Cortex of kidney (tissue), 1 donor: ENCODE measurements around the gene TCF7.
"Not testable (repeated sequence)": the region's sequence is repeated elsewhere in the genome, so short reads cannot be mapped to it uniquely, and the experiment has no call there.

Source experiments
- DNase-seq: peaks from one replicate; lab custom pipeline; 2025; lab: John Stamatoyannopoulos, UW

TCF7 gene

DNA sequence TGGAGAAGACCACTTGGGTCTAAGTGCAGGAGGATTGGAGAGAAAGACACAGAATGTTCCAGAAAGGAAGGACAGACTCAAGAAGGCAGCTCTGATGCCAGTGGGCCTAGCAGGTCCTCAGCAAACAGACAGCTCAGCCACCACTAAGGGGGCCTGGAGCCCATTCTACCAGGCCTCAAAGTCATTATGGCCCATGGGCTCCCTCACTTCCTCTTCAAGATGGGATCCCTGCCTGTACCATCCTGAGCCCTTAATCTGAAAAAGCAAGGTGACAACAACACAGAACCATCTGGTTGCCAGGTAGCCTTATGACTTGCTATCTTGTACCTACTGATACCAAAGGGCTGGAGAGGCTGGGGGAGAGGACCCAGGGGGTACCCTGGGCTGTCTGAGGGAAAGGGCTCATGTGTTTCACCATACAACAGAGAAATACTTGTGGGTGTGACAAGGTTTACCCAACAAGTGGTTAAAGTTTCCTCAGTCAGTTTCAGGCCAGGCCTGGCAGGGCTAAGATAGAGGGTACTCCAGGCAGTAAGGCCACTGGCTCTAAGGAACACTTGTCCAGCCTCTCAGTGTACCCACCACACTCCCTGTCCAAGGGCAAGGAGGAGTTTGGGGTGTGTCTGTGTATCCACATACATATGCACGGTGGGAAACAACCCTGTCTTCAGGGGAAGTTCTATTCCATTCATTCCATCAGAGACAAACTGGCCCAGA lies 30.7 kb downstream of the TCF7 start:
- no peak for DNase-seq

DNA sequence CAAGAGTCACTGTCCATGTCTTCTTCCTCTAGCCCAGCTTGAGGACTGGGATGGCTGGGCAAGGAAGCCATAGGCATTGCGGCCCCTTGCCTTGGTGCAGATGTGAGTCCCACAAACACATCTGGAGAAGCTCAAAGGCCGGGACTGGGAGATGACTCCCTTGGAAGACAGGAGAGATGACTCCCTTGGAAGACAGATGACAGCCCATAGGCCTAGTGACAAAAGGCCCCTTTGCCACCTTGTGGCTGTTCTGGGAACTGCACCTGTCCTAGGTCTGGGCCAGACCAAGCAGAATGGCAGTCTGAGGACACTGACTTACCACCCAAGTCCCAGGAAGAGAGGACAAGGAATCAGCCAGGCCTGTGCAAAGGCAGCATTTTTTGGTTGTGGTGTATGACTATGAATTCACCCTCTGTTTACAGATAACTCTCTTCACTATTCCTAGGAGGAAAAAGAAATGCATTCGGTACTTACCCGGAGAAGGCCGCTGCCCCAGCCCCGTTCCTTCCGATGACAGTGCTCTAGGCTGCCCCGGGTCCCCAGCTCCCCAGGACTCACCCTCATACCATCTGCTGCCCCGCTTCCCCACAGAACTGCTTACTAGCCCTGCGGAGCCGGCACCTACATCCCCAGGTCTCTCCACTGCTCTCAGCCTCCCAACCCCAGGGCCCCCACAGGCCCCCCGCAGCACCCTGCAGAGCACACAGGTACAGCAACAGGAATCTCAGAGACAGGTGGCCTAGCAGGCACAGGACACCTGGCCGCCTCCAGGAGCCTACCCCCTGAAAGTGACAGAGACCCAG lies 31.5 kb downstream of the TCF7 start:
- DNase-seq: no peak

DNA sequence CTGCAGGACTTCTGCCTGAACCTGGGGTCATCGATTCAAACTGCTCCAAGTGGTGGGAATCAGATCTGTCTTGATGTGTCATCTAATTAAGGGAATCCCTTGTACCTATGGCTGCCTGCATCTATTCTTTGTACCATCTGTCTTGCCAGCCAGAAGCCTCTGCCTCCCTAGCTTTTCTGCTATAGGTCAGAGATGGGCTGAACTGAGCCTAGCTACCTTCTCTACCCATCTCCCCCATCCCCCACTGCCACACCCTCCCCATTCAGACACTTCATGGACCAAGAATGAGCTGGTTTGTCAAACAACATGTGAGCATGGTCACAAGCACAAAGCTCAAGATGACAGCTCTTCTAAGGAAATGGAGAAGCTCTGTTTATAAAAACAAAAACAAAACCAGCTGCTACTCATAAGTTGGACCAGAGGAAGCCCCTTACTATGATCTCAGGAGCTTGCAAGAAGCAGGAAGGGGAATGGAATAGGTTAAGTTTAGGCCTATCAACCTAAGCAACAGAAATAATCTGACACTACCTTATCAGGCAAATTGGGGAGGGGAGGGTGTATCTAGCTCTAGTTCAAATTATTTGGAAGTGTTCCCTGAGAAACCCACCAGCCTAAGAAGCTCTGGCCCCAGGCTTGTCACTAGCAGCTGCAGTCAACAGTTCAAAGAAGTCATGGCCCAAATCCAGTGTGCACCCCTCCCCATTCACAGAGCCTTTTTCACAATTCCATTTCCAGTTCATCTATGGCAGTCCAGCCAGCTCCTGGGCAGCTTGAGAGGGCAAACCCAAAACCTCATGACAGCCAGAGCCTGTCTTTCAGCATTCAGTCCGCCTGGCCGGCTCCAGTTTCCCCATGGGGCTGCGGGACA lies 32.4 kb downstream of the TCF7 start:
- DNase-seq: no peak

DNA sequence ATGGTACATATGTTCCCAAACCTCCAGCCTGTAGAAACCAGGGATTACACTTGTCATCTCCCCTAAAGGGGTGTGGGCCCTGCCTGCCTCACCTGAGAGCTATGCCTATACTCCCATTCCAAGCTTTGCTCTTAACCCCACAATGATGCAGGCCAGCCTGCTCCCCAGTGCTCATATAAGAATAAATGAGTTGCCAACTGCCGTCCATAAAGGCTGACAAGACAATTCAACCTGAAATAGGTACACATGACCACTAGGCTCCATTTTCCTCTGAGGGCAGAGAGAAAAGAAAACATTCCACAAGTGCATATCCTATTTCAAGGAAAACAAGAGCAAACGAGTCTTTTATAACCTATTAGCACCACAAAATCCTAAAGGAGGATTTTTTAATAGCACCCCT lies 33.8 kb downstream of the TCF7 start:
- no peak for DNase-seq

DNA sequence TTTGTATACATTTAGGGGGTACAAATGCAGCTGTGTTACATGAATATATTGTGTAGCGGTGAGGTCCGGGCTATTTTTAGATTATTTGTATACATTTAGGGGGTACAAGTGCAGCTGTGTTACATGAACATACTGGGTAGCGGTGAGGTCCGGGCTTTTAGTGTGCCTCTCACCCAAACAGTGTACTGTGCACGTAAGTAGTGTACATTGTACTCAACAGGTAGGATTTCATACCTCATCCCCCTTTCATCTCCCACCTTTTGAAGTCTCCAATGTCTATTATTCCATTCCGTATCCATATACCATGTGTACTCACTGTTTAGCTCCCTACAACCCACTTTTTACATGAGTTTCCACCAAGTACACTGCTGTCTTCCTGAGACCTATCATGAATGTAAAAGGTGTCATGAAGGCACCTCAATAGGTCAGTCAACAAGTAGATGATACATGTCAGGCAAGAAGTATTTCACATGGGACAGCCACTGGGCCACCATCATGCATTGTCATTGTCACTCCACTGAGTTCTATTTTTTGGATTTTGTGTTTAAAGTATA lies 34.6 kb downstream of the TCF7 start:
- DNase-seq: no peak

DNA sequence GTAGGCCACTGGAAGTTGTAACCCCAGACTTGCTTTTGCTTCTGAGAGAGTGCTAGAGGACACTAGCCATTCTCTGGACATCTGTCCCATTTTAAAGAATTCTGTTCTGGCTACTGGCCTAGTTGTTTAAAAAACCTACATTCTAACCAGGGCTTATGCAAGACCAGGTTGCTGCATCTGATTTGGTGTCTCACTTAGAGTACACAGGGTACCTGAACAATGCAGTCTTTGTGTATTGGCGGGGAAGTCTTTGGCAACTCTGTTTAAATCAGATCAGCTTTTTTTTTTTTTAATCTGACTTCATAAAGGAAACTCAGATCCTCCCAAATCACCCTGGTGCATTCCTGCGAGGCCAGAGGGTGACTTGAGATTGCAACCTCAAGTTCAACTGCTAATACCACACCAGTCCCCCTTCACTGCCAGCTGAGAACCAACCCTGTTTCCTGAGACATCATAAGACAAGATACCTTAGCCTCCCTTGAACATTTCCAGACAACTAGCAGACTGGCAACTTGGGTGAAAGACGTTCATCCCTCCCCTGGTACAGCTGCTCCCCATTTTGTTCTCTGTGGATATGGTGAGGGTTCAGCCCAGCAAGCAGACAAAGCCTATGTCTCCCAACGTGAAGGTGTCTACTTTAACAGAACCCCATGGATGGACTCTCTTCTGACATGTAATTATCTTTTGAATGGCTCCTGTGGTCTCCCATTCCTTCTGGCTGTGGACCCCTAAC lies 35.3 kb downstream of the TCF7 start:
- no peak for DNase-seq

DNA sequence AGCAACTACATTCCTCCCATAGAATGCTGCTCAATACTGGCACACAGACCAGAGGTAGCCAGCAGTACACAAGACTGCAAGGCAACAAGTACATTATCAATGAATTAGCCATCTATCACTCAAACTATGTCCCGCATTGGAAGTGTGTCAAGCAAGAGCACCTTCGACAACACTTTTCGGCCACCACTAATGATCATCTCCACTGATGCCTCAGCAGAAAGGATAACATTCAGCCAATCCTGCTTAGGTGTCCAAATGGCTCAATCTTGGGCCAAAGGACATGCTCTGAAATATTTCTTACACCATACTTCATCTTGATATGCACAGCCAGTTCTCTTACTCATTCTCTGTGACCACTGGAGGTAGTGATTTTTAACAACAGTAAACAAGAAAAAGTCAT lies 37.2 kb downstream of the TCF7 start:
- no peak for DNase-seq

DNA sequence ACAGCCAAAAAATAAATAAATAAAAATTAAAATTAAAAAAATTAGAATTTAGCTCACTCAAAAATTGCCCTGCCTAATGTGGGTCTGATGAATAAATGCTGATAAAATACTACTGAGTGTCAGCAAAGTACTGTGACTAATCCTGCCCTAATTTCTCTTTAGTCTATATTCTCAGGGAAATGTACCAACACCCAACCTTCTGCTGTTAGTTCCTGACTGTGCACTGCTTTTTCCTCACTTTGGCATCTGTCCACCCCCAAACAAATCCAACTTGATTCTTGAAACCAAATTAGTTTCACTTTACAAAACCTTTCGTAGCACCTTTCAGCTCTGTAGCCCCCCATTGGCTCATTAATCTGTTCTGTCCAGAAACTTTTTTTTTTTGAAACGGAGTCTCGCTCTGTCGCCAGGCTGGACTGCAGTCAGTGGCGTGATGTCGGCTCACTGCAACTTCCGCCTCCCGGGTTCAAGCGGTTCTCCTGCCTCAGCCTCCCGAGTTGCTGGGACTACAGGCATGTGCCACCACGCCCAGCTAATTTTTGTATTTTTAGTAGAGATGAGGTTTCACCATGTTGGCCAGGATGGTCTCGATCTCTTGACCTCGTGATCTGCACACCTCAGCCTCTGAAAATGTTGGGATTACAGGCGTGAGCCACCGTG lies 37.8 kb downstream of the TCF7 start:
- DNase-seq: not testable (repeated sequence)

DNA sequence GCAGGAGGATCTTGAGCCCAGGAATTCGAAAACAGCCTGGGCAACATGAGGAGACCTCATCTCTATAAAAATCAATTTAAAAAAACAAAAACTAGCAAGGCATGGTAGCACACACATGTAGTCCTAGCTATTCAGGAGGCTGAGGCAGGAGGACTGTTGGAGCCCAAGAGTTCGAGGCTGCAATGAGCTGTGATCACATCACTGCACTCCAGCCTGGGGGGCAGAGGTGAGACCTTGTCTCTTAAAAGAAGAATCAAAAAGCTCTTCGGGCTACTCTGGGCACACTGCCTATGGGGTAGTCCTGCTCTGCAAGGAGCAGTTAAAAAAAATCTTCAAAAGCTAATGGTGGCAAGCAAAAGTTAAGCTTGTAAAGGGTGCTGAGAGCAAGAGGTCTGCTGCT lies 38.8 kb downstream of the TCF7 start:
- no peak for DNase-seq

DNA sequence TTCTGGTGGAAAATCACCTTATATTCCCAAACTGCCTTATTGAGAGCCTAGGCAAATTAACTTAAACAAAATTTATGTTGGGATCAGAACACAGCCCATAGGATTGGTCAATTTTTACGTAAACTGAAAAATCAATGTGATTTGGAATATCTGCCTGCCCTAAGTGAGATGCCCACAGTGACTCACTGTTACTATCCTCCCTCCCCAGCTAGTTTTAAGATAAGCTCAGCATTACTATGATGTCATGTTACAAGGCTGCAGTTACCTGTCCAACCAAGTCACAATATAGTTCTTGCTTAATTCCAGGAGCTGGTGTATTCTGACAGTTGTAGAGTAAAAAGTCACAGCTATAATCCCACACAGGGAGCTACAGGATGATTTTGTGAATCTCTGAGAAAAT lies 39.2 kb downstream of the TCF7 start:
- DNase-seq: no peak

DNA sequence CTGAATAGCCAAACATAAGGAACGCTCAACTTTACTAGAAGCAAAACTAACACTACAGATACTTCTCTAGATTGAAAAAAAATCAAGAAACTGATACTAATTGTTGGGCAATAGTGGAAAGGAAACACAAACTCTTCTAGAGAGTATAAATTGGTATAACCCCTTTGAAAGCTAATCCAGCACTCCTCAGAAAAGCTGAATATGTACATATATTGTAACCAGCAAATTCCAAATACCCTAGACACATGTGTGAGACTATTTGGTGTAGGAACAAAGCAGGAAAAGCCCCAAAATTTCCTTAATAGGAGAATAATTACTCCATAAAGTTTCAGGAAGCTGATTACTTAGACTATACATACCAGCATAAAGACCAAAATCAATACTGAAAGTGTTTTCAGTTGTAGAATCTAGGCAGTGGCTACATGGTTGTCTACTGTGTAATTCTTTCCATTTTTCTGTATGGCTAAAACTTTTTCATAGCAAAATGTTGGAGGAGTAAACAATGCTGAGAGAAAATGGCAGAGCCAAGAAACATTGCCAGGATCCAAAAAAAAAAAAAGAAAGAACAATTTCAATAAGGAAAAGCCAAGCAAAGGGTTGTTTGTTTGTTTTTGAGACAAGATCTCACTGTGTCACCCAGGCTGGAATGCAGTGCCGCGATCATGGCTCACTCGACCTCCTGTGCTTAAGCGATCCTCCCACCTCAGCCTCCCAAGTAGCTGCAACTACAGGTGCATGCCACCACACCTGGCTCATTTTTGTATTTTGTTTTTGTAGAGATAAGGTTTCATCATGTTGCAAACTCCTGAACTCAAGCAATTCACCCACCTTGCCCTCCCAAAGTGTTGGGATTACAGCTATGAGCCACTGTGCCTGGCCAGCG lies 47.3 kb downstream of the TCF7 start:
- DNase-seq: no peak

DNA sequence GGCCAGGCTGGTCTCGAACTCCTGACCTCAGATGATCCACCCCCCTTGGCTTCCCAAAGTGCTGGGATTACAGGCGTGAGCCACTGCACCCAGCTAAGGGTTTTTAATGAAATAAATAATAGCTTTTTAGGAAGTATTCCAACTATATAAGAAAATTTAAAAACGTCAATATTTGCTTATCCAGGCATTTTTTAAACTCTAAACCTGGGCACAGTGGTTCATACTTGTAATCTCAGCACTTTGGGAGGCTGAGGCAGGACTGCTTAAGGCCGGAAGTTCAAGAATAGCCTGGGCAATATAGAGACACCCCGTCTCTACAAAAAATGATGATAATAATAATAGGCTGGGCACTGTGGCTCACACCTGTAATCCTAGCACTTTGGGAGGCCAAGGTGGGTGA lies 48.1 kb downstream of the TCF7 start:
- DNase-seq: no peak

DNA sequence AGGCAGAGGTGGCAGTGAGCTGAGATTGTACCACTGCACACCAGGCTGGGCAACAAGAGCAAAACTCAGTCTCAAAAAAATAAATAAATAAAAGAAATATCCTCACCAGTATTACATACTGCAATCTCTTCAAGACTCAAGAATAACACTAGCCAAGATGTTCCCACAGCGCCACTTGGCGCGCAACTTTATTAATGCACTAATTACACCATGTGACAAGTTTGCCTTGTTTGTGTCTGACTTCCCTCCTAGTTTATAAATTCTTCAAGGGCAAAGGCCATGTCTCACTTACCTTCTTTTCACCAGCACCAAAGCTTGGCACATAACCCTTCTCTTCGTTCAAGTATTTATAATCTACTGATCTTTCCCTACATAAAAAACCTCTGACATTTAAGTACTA lies 57.5 kb downstream of the TCF7 start:
- DNase-seq: no peak

DNA sequence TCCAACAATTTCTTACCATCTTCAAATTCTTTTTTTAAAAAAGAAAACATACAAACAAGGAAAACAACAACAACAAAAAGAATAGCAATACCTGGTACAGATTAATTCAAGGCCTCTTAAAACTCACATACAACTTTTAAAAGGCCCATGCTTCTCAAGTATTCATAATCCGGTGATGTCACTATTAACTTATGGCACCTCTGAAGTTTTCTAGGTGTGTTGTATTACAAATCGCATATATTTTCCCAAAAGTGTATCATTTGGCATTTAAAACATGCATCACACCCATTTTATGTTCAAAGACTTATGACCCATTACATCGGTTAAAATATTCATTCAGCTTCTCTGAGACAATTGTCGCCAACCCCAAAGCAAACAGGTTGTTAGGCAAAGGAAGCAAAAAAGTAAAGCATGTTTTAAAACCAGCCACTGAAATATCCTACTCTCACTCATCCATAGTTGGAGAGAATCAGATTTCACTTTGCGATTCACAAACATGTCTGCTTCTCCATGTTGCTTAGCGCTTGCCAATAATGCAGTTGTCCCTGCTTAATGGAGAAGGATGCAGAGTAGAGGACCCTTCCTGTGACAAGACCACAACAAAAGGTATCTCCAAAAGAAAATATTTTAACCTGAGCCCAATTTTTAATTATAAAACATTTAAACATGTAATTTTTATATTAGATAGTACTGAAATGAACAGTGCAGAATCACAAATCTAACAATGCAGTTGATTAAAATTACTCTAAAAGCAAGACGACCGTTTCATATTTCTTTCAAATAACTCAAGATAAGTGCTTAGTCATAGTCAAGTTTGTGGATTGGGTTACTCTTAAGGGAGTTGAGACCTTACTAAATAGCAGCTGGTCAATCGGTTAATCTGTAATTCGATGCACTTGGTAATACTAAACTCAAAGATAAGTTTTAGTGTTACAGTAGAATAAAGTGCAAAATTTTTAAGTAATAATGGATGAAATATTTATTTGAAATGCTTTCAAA lies 60.7 kb downstream of the TCF7 start:
- DNase-seq: no peak

DNA sequence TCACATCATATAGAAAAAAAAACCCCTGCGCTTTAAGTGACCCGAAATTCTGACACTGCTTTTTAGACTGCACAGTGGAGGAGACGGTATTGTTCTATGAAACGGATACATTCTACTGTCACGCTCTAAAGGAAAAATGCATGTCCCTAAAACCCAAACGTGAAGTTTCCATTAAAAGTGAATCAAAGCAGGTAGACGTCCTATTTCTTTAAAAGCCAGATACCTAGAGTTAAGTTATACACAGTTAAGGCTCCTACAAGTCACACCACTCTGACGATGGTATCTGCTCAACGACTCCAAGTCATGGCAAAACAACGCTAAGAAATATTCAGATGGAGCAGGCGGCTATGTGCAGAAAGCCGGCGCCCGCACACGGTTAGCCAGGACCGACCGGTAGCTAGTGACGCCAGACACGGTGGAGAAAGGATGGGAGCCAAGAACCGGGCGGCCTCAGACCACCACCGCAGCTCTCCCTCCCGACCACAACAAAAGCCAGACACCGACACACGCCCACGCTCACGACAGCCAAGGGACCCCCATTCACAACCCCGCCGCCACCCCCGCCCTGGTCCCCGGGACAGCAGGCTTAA lies 61.5 kb downstream of the TCF7 start:
- DNase-seq: no peak

DNA sequence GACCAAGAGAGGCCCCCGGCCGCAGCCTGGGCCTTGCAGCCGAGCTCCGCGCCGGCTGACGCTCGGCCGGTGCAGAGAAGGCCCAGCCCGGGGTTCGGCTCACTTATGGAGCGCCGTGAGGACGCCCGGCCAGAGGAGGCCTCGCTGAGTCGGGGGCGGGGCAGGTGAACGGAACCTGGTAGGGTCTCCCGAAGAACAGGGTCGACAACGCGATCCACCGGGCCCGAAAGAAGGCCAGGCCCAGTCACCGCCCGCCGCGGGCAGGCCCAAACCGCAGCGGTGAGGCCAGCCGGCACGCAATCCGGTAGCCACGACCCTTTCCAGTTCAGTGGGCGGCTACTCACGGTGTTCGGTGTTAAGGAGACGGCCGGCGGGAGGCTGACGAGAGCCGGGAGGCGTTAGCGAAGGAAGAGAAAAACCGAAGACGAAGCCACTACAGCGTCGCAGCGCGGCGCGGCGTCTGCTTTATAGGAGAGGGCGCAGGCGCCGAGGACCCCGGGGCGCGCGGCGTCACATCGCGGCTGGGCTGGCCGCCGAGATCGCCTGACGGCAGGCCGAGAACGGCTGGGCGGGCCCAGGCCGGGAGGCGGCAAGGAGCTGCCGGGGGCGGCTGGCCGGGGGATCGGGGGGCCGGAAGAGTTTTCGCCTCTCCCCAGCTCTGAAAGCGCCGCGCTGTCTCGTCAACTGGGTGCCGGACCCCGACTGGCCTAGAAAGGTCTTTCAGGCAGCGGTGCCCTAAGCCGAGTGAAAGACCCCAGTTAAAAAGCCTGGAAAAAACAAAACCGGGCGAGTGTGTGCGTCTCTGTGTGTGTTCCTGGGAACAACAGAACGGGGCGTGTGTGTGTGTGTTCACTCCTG lies 62.3 kb downstream of the TCF7 start, which contains the start of gene SKP1:
Gene SKP1 (minus strand): TSS at position 440 of the 858 bp plus-strand sequence. CDS start 2,928 bp downstream, outside the sequence.
- DNase-seq: peak; percentile 39

DNA sequence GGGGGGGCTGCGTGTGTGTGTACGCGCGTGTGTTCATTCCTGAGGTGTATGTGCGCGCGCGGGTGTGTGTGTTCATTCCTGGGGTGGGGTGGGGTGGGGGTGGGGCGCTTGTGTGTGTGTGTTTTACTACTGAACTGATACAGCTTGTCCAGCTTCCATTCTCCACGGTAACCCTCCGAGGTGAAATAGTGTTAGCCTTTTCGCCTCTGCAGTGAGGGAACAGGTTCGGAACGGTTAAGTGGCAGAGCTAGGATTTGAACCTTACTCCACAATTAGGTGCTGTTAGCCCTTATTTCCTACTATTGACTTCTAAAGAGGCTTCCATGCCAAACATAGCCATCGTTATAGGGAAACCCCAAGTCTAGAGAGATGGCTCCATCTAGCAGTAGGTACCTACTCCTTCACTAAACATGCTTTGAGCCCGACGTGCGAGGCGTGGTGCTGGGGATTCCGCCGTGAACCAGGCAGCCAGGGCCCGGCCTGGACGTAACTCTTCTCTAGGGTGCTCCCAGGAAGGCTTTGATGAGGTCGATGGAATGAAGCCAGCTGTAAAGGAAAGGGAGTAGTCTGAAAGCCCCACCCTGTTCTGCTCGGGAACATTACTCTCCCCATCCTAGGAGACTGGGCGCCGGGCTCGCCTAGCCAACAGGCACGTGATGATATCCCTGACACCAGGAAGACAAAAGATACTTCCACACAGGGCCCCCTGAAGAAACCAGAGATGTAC lies 63.1 kb downstream of the TCF7 start:
- DNase-seq: no peak
